Ovary (tissue), 9 donors: Measurements from ENCODE around the gene ERC1. TPM values are rescaled to one million over a fixed set of nuclear protein-coding genes. Genes with fewer than 3 reads are reported as not detected.

Source experiments
- DNase-seq, 5 donors: peaks; one replicate each; pipeline ENCODE4 v3.0.0-alpha.2; 2019 to 2020
- H3K27ac ChIP-seq, 2 donors: fragments of 200-600 bp; one replicate each; pipeline versions ENCODE4 v1.5.1 to v1.8.0; 2019 to 2022
- H3K27me3 ChIP-seq: fragments of 200-600 bp; one replicate; pipeline ENCODE4 v1.8.0; 2022
- H3K36me3 ChIP-seq: fragments of 200-600 bp; sonication (generic); one replicate; pipeline ENCODE4 v1.5.1; 2019
- H3K4me1 ChIP-seq: one replicate; pipeline ENCODE4 v1.8.1; 2013; ENCODE audit warnings: mild to moderate bottlenecking, moderate library complexity; ENCODE audit not compliant: insufficient read depth
- H3K4me3 ChIP-seq: fragments of 200-600 bp; sonication (generic); one replicate; pipeline ENCODE4 v1.5.1; 2017
- H3K9me3 ChIP-seq, 2 donors: fragments of 200-600 bp in 1 of 2; sonication (generic) in 1 of 2; one replicate each; pipeline versions ENCODE4 v1.5.1 to v1.8.1; 2013 to 2019; ENCODE audit warnings: mild to moderate bottlenecking in 1 of 2, moderate library complexity in 1 of 2
- EP300 ChIP-seq: sonication (generic); formaldehyde crosslinking; IDR thresholded peaks from one replicate; pipeline ENCODE4 v1.6.1; 2017; ENCODE audit warnings: antibody characterized with exemption
- POLR2A ChIP-seq: fragments of 450-650 bp; IDR thresholded peaks from one replicate; pipeline ENCODE4 v1.6.1; 2017; ENCODE audit warnings: antibody characterized with exemption, mild to moderate bottlenecking, moderate library complexity
- WGBS, 3 donors: extraction: QIAGEN DNeasy Blood & Tissue Kit in 1 of 3; methylation state at CpG; one replicate each; pipeline versions ENCODE4 v1.1.5 to v1.1.7; 2013 to 2017; 5-methylcytosine and 5-hydroxymethylcytosine counted together
- intact Hi-C, 4 donors: fragments of 100-400 bp; cut with DNase I; formaldehyde crosslinking; loops; one replicate each; pipeline versions ENCODE4 v1.11.0 to v1.15.1; 2022 to 2023
- polyA plus RNA-seq, 2 donors: library from polyadenylated mRNA; stranded (reverse); fragments of 200-250 nt in 1 of 2; fragments of 350-450 nt in 1 of 2; fragmentation: Illumina TruSeq in 1 of 2; extraction: RNeasy Lipid Tissue Mini Kit (QIAGEN cat#74804) in 1 of 2; gene quantifications; one replicate each; pipeline ENCODE4 v1.2.3, GENCODE V29; 2013 to 2014
- total RNA-seq, 7 donors: library from RNA; depleted of rRNA in 2 of 7; stranded (reverse); fragments of >200 nt in 2 of 7; fragmentation: NEBNext Ultra II Directional in 3 of 7; extraction: Animal tissue kit (Norgen Biotek cat#: 25700) in 3 of 7; gene quantifications; one replicate each; pipeline versions ENCODE4 v1.1.0 to v1.2.4, GENCODE V29; 2016 to 2023
- TF ChIP-seq, protein P1 (sequence below), 3 donors: fragments of 450-650 bp in 2 of 3; fragments of 200-600 bp in 1 of 3; IDR thresholded peaks; one replicate each; pipeline versions ENCODE4 v1.5.1 to v1.8.0; 2016 to 2022; ENCODE audit warnings: antibody characterized with exemption in 3 of 3, mild to moderate bottlenecking in 1 of 3
- donor health status: DM: no; HTN: no; CAD: no; lungs with moderate emphysema.
- donor health status: DM: no; HTN: no; CAD: no.
- donor health status: Bipolar disorder and iron deficiency.
- donor health status: DM: yes; HTN: yes; CAD: no.
- donor health status: DM: no; HTN: no; CAD: no.
- donor health status: DM: yes; HTN: yes; CAD: no.

Gene ERC1
- total and polyA plus RNA-seq, 9 donors: 10.4 to 65.2 (median 51.6) TPM

DNA sequence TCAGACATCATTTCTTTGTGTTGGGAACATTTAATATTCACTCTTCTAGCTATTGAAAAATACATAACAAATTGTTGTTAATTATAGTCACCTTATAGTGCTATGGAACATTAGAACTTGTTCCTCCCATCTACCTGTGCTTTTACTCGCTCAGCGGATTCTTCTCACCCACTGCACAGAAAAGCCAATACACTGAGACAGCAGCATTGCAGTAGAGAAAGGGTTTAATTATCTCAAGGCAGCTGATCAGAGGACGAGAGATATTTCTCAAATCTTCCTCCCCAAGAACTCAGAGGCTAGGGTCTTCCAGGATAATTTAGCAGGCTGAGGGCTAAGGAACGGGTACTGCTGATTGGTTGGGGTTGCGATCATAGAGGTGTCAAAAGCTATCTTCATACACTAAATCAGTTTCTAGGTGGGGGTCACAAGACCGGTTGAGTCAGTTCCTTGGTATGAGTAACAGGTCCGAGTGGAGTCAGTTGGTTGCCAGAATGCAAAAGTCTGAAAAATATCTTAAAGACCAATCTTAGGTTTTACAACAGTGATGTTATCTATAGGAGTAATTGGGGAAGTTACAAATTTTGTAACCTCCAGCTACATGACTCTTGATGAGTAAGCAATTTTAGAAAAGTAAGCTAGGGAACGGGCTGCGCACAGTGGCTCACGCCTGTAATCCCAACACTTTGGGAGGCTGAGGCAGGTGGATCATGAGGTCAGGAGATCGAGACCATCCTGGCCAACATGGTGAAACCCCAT lies 430.2 kb downstream of the ERC1 start:
- Histone ChIP-seq H3K4me3 (no peak overlapping the region), H3K27ac (no peak overlapping the region), H3K9me3 (no peaks in the 10 kb centered on the region), H3K36me3 (no peaks in the 10 kb centered on the region), H3K27me3 (no peaks in the 10 kb centered on the region), H3K4me1 (no peaks in the 10 kb centered on the region)
- TF ChIP-seq, protein P1, sequence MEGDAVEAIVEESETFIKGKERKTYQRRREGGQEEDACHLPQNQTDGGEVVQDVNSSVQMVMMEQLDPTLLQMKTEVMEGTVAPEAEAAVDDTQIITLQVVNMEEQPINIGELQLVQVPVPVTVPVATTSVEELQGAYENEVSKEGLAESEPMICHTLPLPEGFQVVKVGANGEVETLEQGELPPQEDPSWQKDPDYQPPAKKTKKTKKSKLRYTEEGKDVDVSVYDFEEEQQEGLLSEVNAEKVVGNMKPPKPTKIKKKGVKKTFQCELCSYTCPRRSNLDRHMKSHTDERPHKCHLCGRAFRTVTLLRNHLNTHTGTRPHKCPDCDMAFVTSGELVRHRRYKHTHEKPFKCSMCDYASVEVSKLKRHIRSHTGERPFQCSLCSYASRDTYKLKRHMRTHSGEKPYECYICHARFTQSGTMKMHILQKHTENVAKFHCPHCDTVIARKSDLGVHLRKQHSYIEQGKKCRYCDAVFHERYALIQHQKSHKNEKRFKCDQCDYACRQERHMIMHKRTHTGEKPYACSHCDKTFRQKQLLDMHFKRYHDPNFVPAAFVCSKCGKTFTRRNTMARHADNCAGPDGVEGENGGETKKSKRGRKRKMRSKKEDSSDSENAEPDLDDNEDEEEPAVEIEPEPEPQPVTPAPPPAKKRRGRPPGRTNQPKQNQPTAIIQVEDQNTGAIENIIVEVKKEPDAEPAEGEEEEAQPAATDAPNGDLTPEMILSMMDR (IDR thresholded peaks at IDR 0.05): no peak
- no peak for TF ChIP-seq POLR2A
- TF ChIP-seq EP300: no peak
- intact Hi-C loops: no loop called here
- DNase-seq: no peak
- 94 to 97% (median 96%) methylated on average over 11 of the region's 11 CpGs for WGBS, 3 donors

DNA sequence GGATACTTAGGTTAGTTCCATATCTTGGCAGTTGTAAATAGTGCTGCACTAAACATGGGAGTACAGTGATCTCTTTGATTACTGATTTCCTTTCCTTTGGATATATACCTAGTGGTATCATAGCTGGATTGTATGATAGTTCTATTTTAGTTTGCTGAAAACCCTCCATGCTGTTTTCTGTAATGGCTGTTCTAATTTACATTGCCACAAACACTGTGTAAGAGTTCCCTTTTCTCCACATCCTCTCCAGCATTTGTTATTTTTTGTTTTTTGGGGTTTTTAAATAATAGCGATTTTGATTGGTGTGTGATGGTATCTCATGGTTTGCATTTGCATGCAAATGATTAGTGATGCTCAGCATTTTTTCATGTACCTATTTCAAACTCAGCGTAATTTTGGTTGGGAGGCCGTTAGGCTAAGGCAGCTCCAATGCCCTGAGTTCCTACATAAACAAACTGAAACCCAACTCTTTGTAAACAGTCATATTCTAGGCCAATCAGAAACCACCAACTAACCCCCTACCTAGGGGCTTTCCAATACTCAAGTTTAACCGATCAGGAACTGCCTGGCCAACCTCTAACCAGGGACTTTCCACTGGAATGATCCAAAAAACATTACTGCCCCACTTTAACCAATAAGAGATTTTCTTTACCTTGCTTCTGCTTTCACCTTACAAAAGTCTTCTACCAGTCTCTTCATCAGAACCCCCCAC lies 431.7 kb downstream of the ERC1 start:
- Histone ChIP-seq H3K4me3 (no peak overlapping the region), H3K4me1 (no peaks in the 10 kb centered on the region), H3K27me3 (no peaks in the 10 kb centered on the region), H3K27ac (no peak overlapping the region), H3K9me3 (no peaks in the 10 kb centered on the region), H3K36me3 (no peaks in the 10 kb centered on the region)
- DNase-seq: no peak
- WGBS, 3 donors: 93 to 98% (median 95%) methylated on average over 4 of the region's 4 CpGs
- TF ChIP-seq EP300: no peak
- no peak for TF ChIP-seq POLR2A
- TF ChIP-seq, protein P1 (IDR thresholded peaks at IDR 0.05): no peak
- intact Hi-C loops: no loop called here

DNA sequence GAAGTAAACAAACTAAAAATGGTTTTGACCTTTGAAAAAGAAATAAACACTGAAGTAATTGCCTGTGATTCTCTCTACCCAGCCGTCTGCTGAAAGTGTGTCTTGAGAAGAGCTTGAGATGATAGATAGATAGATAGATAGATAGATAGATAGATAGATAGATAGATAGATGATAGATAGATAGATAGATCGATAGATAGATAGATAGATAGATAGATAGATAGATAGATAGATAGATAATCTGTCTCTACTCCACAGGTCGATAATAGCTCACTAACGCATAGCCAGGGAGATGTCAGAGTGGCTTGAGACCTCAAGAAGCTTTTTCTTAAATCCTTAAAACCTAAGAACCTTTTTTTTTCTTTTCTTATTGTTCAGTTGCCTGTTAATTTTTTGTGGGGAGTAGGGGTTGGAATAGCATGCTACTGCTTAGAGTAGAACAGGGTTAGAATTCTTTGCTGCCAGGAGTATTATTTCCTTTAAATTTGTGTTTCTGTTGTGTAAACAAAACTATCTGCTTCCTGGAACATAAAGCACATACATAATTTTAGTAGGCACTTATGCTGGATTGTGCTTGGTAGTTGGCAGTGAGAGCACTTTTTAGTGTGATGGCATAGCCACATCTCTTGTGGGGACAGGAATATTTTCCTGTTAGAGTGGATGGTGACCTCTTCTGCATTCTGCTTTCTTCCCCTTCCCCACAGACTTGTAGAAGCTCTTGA lies 433.8 kb downstream of the ERC1 start:
- no peaks in the 10 kb centered on the region for H3K27me3 ChIP-seq
- H3K27ac ChIP-seq: no peak overlapping the region
- no peaks in the 10 kb centered on the region for H3K4me1 ChIP-seq
- WGBS, 3 donors: 80 to 82% (median 80%) methylated on average over 4 of the region's 4 CpGs
- no peaks in the 10 kb centered on the region for H3K36me3 ChIP-seq
- intact Hi-C loops: no loop called here
- H3K4me3 ChIP-seq: no peak overlapping the region
- TF ChIP-seq, protein P1 (IDR thresholded peaks at IDR 0.05): no peak
- TF ChIP-seq EP300 (no peak), POLR2A (no peak)
- DNase-seq: no peak
- no peaks in the 10 kb centered on the region for H3K9me3 ChIP-seq

DNA sequence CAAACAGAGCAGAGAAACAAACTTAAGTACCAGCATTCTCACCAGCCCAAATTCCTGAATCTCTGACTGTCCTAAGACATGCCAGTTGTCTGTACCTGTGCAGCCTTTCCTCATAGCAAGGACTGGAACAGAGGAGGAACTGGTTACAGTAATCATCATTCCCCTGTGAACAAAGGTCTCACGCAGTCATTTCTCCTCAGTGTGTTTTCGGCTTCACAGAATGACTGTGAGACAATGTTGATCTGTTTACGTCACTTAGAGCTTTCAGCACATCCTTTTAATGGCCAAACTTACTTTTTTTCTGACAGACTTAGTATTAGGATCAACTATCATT lies 434.3 kb downstream of the ERC1 start:
- no peak overlapping the region for H3K27ac ChIP-seq
- no peak overlapping the region for H3K4me3 ChIP-seq
- no peaks in the 10 kb centered on the region for H3K27me3 ChIP-seq
- DNase-seq: no peak
- no peaks in the 10 kb centered on the region for H3K4me1 ChIP-seq
- TF ChIP-seq POLR2A: no peak
- TF ChIP-seq, protein P1 (IDR thresholded peaks at IDR 0.05): no peak
- no peak for TF ChIP-seq EP300
- 98 to 99% (median 98%) methylated on average over 3 of the region's 3 CpGs for WGBS, 3 donors
- H3K36me3 ChIP-seq: no peaks in the 10 kb centered on the region
- intact Hi-C loops: no loop called here
- H3K9me3 ChIP-seq: no peaks in the 10 kb centered on the region
